PC-3 (cell line): ENCODE data around the gene CCSER1. TPM values are rescaled to one million over a fixed set of nuclear protein-coding genes. Genes with fewer than 3 reads are reported as not detected.

Source experiments
- ATAC-seq: fragments of 200-7000 bp; cut with Tn5 transposase; 2 replicates; pipeline ENCODE4 v1.9.1; 2020; ENCODE audit warnings: mild to moderate bottlenecking, moderate library complexity
- Bru-seq: library from RNA; stranded (reverse); fragments of 400-500 nt; gene quantifications from one replicate; lab custom pipeline; 2021; lab: Mats Ljungman, UMichigan
- BruChase-seq, 2 experiments: library from RNA; stranded (reverse); fragments of 400-500 nt; gene quantifications; one replicate each; lab custom pipeline; 2021; lab: Mats Ljungman, UMichigan
- BruUV-seq: library from RNA; stranded (reverse); fragments of 400-500 nt; replicated peaks from 2 replicates; lab custom pipeline; 2021; lab: Mats Ljungman, UMichigan
- CTCF ChIA-PET: fragments of 300-600 bp; sonication (Branson Sonifier 250); formaldehyde crosslinking; loops from one replicate; lab custom pipeline; 2022; ENCODE audit warnings: antibody characterized with exemption; lab: Charles Lee
- POLR2A ChIA-PET: fragments of 300-600 bp; sonication (Branson Sonifier 250); formaldehyde crosslinking; loops from one replicate; lab custom pipeline; 2022; ENCODE audit warnings: antibody characterized with exemption; ENCODE audit not compliant: unreplicated experiment; lab: Charles Lee
- DNase-seq: peaks from one replicate; pipeline ENCODE4 v3.0.0-alpha.2; 2015
- H2AFZ ChIP-seq: fragments of 300-600 bp; sonication (generic); 2 replicates; pipeline ENCODE4 v1.6.0; 2016; ENCODE audit warnings: antibody characterized with exemption, low read length
- H3F3A ChIP-seq: fragments of 300-600 bp; sonication (generic); one replicate; pipeline ENCODE4 v1.6.0; 2017; ENCODE audit warnings: antibody characterized with exemption, low read length, control low read depth, mild to moderate bottlenecking; ENCODE audit not compliant: unreplicated experiment
- H3K27ac ChIP-seq: fragments of 300-600 bp; sonication (generic); 2 replicates; pipeline ENCODE4 v1.5.1; 2016; ENCODE audit warnings: mild to moderate bottlenecking, low read length
- H3K27me3 ChIP-seq: fragments of 300-600 bp; sonication (generic); 2 replicates; pipeline ENCODE4 v1.6.1; 2016; ENCODE audit warnings: low read length, mixed read lengths
- H3K36me3 ChIP-seq: fragments of 300-600 bp; sonication (generic); 2 replicates; pipeline ENCODE4 v1.6.1; 2016; ENCODE audit warnings: low read depth, mixed run types, low read length, mixed read lengths
- H3K4me1 ChIP-seq: fragments of 300-600 bp; sonication (generic); 2 replicates; pipeline ENCODE4 v1.5.1; 2016; ENCODE audit warnings: low read length; ENCODE audit not compliant: insufficient read depth
- H3K4me2 ChIP-seq: fragments of 300-600 bp; sonication (generic); 2 replicates; pipeline ENCODE4 v1.6.0; 2016; ENCODE audit warnings: low read length
- H3K4me3 ChIP-seq: fragments of 300-600 bp; sonication (generic); 2 replicates; pipeline ENCODE4 v1.5.1; 2016; ENCODE audit warnings: mild to moderate bottlenecking, low read length, mixed read lengths
- H3K79me2 ChIP-seq: fragments of 300-600 bp; sonication (generic); 2 replicates; pipeline ENCODE4 v1.6.1; 2017; ENCODE audit warnings: low read length, mixed read lengths
- H3K9ac ChIP-seq: fragments of 300-600 bp; sonication (generic); 2 replicates; pipeline ENCODE4 v1.6.0; 2016; ENCODE audit warnings: mild to moderate bottlenecking, low read length
- H3K9me2 ChIP-seq: fragments of 300-600 bp; sonication (generic); replicated peaks from 2 replicates; pipeline ENCODE4 v1.6.1; 2016; ENCODE audit warnings: mixed run types, low read length, mixed read lengths
- H3K9me3 ChIP-seq: fragments of 300-600 bp; sonication (generic); 2 replicates; pipeline ENCODE4 v1.6.1; 2016; ENCODE audit warnings: low read length, mixed read lengths
- H4K20me1 ChIP-seq: fragments of 300-600 bp; sonication (generic); 2 replicates; pipeline ENCODE4 v1.6.1; 2016; ENCODE audit warnings: low read length, mixed read lengths
- EZH2 ChIP-seq: fragments of 300-600 bp; sonication (generic); IDR thresholded peaks from one replicate; pipeline ENCODE4 v1.6.1; 2017; ENCODE audit warnings: antibody characterized with exemption, mild to moderate bottlenecking, low read length; ENCODE audit not compliant: unreplicated experiment
- EZH2phosphoT487 ChIP-seq: fragments of 300-600 bp; sonication (generic); IDR thresholded peaks from 2 replicates; pipeline ENCODE4 v1.6.1; 2018; ENCODE audit warnings: mild to moderate bottlenecking, antibody characterized with exemption, low read length, borderline replicate concordance
- intact Hi-C: fragments of 100-400 bp; cut with micrococcal nuclease; formaldehyde crosslinking; loops from 2 replicates; pipeline ENCODE4 v1.9.0; 2023
- long read RNA-seq: library from polyadenylated mRNA; unstranded; transcript quantifications from one replicate; pipeline ENCODE4 v2.0.0, GENCODE V29; 2021; ENCODE audit not compliant: unreplicated experiment
- total RNA-seq: library from RNA; depleted of rRNA; stranded (reverse); fragments of >200 nt; gene quantifications from 2 replicates; pipeline ENCODE4 v1.2.3, GENCODE V29; 2014; rRNA removed
- TF ChIP-seq, protein P1 (sequence below): fragments of 300-600 bp; sonication (generic); conservative IDR thresholded peaks from 2 replicates; pipeline ENCODE4 v1.5.1; 2017; ENCODE audit warnings: antibody characterized with exemption, low read depth, mild to moderate bottlenecking, low read length

The CCSER1 gene
- total RNA-seq, result 6.0 and 10.1 TPM in 2 replicates
- Bru-seq, nascent RNA, result percentile 43 among the genes with signal in this experiment
- BruChase-seq, experiment 1, labeled RNA remaining after a 6-hour chase, result percentile 34 among the genes with signal in this experiment
- percentile 52 among the genes with signal in this experiment for BruChase-seq, experiment 2, labeled RNA remaining after a 2-hour chase
- long read RNA-seq, partial matches to known transcripts, result 1 of 9 reads
- long read RNA-seq, other reads (novel, unspliced or antisense), result 8 of 9 reads

DNA sequence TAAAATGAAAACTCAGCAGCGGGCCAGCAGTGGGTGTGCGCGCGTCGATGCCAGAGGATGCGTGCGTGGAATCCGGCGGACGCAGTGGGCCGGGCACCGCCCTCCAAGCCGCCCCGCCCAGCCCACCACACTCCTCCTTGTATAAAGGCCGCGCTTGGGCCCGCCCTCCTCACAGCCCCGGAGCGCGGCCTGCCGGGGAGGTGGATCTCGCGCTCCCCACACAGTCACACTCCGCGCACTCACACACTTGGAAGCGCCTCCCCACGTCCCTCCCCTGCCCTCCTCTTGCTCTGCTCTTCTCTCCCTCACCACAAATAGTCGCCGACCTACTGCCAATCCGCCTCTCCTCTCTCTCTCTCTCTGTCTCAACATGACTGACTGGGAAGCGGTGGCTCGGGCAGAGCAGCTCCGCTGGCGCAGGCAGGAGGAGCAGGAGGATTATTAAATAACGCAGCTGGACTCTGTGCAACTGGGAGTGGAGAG lies at the start of gene CCSER1:
Gene CCSER1, plus strand, starts transcription at position 172 of the 483 bp plus-strand sequence.
- DNase-seq (peak; percentile 78), ATAC-seq (peak; percentile 79)
- BruUV-seq, result no TSS peak
- Histone ChIP-seq H3K79me2 (peaks cover 6% of the 10 kb centered on the region), H4K20me1 (no peaks in the 10 kb centered on the region), H3F3A (no peaks in the 10 kb centered on the region), H3K4me1 (peaks cover 8% of the 10 kb centered on the region), H3K4me2 (peak within 1 kb of the TSS; percentile 95), H3K27me3 (peaks cover 32% of the 10 kb centered on the region; the same call in 1 of the 2 replicates), H3K9me3 (no peaks in the 10 kb centered on the region), H2AFZ (peak within 1 kb of the TSS; percentile 84), H3K36me3 (no peaks in the 10 kb centered on the region), H3K9me2 (no peaks in the 10 kb centered on the region), H3K4me3 (peak within 1 kb of the TSS; percentile 76), H3K27ac (0 out of 2 replicates have a peak within 1 kb of the TSS, but pooled peaks have one; percentile 12), H3K9ac (peak within 1 kb of the TSS; percentile 58)
- intact Hi-C loops, result loop anchor here (2.0 to 5.0 kb wide), 2 partner anchors 100 to 166 kb away; no protein-coding TSS in a partner anchor
- TF ChIP-seq EZH2, result no peak
- TF ChIP-seq, protein P1, sequence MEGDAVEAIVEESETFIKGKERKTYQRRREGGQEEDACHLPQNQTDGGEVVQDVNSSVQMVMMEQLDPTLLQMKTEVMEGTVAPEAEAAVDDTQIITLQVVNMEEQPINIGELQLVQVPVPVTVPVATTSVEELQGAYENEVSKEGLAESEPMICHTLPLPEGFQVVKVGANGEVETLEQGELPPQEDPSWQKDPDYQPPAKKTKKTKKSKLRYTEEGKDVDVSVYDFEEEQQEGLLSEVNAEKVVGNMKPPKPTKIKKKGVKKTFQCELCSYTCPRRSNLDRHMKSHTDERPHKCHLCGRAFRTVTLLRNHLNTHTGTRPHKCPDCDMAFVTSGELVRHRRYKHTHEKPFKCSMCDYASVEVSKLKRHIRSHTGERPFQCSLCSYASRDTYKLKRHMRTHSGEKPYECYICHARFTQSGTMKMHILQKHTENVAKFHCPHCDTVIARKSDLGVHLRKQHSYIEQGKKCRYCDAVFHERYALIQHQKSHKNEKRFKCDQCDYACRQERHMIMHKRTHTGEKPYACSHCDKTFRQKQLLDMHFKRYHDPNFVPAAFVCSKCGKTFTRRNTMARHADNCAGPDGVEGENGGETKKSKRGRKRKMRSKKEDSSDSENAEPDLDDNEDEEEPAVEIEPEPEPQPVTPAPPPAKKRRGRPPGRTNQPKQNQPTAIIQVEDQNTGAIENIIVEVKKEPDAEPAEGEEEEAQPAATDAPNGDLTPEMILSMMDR, result 0 out of 2 replicates have a peak, but pooled peaks have one; percentile 8
- ChIA-PET CTCF (no interaction called here), POLR2A (no interaction called here)

DNA sequence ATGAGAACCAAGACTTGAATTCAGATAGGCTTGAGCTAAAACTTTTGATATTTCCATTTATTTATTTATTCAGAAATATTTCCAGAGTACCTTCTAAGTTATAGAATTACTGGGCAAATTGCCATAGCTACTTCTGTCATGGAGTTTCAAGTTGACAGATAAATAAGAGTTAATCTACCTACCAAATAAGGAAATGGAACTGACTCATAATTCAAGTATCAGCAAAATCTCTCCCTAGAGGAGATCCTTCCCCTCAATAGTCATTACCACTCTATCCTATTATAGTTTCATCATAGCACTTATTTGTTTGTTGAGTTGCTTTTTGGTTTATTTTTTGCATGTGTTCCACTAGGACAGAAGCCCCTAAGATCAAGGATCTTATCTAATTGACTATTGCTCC lies 48.8 kb upstream of the CCSER1 start:
- Histone ChIP-seq H2AFZ (no peak overlapping the region), H3K9me2 (no peaks in the 10 kb centered on the region), H3K36me3 (no peaks in the 10 kb centered on the region), H4K20me1 (no peaks in the 10 kb centered on the region), H3F3A (no peaks in the 10 kb centered on the region), H3K79me2 (no peaks in the 10 kb centered on the region), H3K27me3 (0 out of 2 replicates have a peak, but pooled peaks cover 4% of the 10 kb centered on the region), H3K4me2 (no peak overlapping the region), H3K27ac (no peak overlapping the region), H3K9me3 (no peaks in the 10 kb centered on the region), H3K4me1 (peaks cover 8% of the 10 kb centered on the region; the same call in 1 of the 2 replicates), H3K9ac (no peak overlapping the region), H3K4me3 (no peak overlapping the region)
- no peak for ATAC-seq
- TF ChIP-seq EZH2phosphoT487 (no peak), EZH2 (no peak)
- TF ChIP-seq, protein P1, result no peak
- intact Hi-C loops, result no loop called here
- ChIA-PET CTCF (no interaction called here), POLR2A (no interaction called here)
- DNase-seq, result peak; percentile 61
- no TSS peak for BruUV-seq

DNA sequence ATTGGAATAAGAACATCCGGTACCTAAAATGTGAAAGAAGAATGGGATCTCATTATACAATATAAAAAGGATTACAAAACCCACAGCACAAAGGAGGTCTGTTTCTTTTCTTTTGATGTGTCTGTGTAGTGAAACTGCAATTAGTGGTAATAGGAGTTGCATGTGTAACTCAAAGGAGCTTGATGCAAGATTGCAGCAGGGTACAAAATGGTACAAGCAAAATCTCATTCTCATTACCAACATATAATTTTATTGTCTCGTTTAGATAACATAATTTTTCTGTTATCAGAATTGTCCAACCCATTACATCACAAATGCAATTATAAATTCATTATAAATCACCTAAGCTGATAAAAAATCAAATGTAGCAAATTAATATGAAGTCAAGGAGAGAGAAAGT lies 47.1 kb upstream of the CCSER1 start:
- no peaks in the 10 kb centered on the region for H3K27me3 ChIP-seq
- DNase-seq, result no peak

More for the DNA sequence above, 47.1 kb upstream of the CCSER1 start:
- Histone ChIP-seq H3K4me2 (no peak overlapping the region), H3K9me2 (no peaks in the 10 kb centered on the region), H3K36me3 (no peaks in the 10 kb centered on the region), H4K20me1 (no peaks in the 10 kb centered on the region), H3K9ac (no peak overlapping the region), H3K4me1 (peaks cover 8% of the 10 kb centered on the region; the same call in 1 of the 2 replicates), H3F3A (no peaks in the 10 kb centered on the region), H3K79me2 (no peaks in the 10 kb centered on the region), H3K27ac (no peak overlapping the region), H2AFZ (no peak overlapping the region), H3K9me3 (no peaks in the 10 kb centered on the region), H3K4me3 (no peak overlapping the region)
- ChIA-PET CTCF (no interaction called here), POLR2A (no interaction called here)
- no TSS peak for BruUV-seq
- TF ChIP-seq, protein P1, result no peak
- no peak for TF ChIP-seq EZH2
- no peak for TF ChIP-seq EZH2phosphoT487
- no peak for ATAC-seq
- intact Hi-C loops, result no loop called here
